WTC11 (cell line): ENCODE results near the gene P3H2. TPM values are rescaled to one million over a fixed set of nuclear protein-coding genes. Genes with fewer than 3 reads are reported as not detected.

Experiments
- ATAC-seq: fragments of 200-7000 bp; cut with Tn5 transposase; 2 replicates; pipeline ENCODE4 v1.10.0; 2021; ENCODE audit warnings: mild to moderate bottlenecking, moderate library complexity
- CTCF ChIA-PET: fragments of 300-600 bp; sonication (Branson Sonifier 250); formaldehyde crosslinking; loops from one replicate; lab custom pipeline; 2021; ENCODE audit warnings: antibody characterized with exemption; lab: Charles Lee
- POLR2A ChIA-PET: fragments of 350-600 bp; sonication (Branson Sonifier 250); formaldehyde crosslinking; loops from one replicate; lab custom pipeline; 2021; ENCODE audit warnings: antibody characterized with exemption; lab: Charles Lee
- DNase-seq: peaks from one replicate; pipeline ENCODE4 v3.0.0; 2021; ENCODE audit warnings: low spot score
- H3K27ac Mint-ChIP-seq: 2 replicates; pipeline ENCODE4 v1.8.0; 2021; ENCODE audit warnings: mixed read lengths
- H3K27me3 Mint-ChIP-seq: 2 replicates; pipeline ENCODE4 v1.8.0; 2021; ENCODE audit warnings: low read depth, mild to moderate bottlenecking, moderate library complexity, mixed read lengths
- H3K36me3 Mint-ChIP-seq: 2 replicates; pipeline ENCODE4 v1.8.0; 2021; ENCODE audit warnings: mixed read lengths
- H3K4me1 Mint-ChIP-seq: 2 replicates; pipeline ENCODE4 v1.8.0; 2022; ENCODE audit warnings: mixed read lengths
- H3K4me3 Mint-ChIP-seq: 2 replicates; pipeline ENCODE4 v1.8.0; 2021; ENCODE audit warnings: mild to moderate bottlenecking, moderate library complexity, mixed read lengths
- H3K9me3 Mint-ChIP-seq: 2 replicates; pipeline ENCODE4 v1.8.0; 2021; ENCODE audit warnings: mixed read lengths
- ATF2 ChIP-seq: sonication (generic); formaldehyde crosslinking; IDR thresholded peaks from 2 replicates; pipeline ENCODE4 v1.8.1; 2022; ENCODE audit warnings: low read depth, missing genetic modification reagents, borderline replicate concordance
- ATF6 ChIP-seq: sonication (generic); formaldehyde crosslinking; IDR thresholded peaks from 2 replicates; pipeline ENCODE4 v1.8.1; 2023; ENCODE audit warnings: mild to moderate bottlenecking, missing genetic modification reagents
- CDX4 ChIP-seq: fragments of 250-450 bp; sonication (Bioruptor Pico); IDR thresholded peaks from 2 replicates; pipeline ENCODE4 v1.9.0; 2021; ENCODE audit warnings: moderate library complexity, mild to moderate bottlenecking, inconsistent platforms, borderline replicate concordance
- CREM ChIP-seq: sonication (generic); formaldehyde crosslinking; IDR thresholded peaks from 2 replicates; pipeline ENCODE4 v1.8.1; 2022; ENCODE audit warnings: mild to moderate bottlenecking, missing genetic modification reagents, moderate library complexity
- ETV6 ChIP-seq: sonication (generic); formaldehyde crosslinking; IDR thresholded peaks from 2 replicates; pipeline ENCODE4 v1.8.1; 2022; ENCODE audit warnings: mild to moderate bottlenecking, missing genetic modification reagents
- FOXK1 ChIP-seq: sonication (generic); formaldehyde crosslinking; IDR thresholded peaks from 2 replicates; pipeline ENCODE4 v1.8.0; 2022; ENCODE audit warnings: mild to moderate bottlenecking, moderate library complexity, missing genetic modification reagents
- MYBL2 ChIP-seq: sonication (generic); formaldehyde crosslinking; IDR thresholded peaks from 2 replicates; pipeline ENCODE4 v1.8.1; 2023; ENCODE audit warnings: mild to moderate bottlenecking, moderate library complexity, missing genetic modification reagents
- NFE2L1 ChIP-seq: sonication (generic); formaldehyde crosslinking; IDR thresholded peaks from 2 replicates; pipeline ENCODE4 v1.8.1; 2023; ENCODE audit warnings: missing genetic modification reagents
- NR2C2 ChIP-seq: sonication (generic); formaldehyde crosslinking; IDR thresholded peaks from 2 replicates; pipeline ENCODE4 v1.8.0; 2022; ENCODE audit warnings: mild to moderate bottlenecking, missing genetic modification reagents
- PRDM15 ChIP-seq: sonication (generic); formaldehyde crosslinking; IDR thresholded peaks from 2 replicates; pipeline ENCODE4 v1.8.0; 2022; ENCODE audit warnings: missing genetic modification reagents
- PREB ChIP-seq: sonication (generic); formaldehyde crosslinking; IDR thresholded peaks from 2 replicates; pipeline ENCODE4 v1.8.1; 2022; ENCODE audit warnings: mild to moderate bottlenecking, missing genetic modification reagents, moderate library complexity, borderline replicate concordance
- RELA ChIP-seq: sonication (generic); formaldehyde crosslinking; IDR thresholded peaks from 2 replicates; pipeline ENCODE4 v1.8.1; 2022; ENCODE audit warnings: missing genetic modification reagents, mild to moderate bottlenecking, borderline replicate concordance
- SMAD3 ChIP-seq: sonication (generic); formaldehyde crosslinking; IDR thresholded peaks from 2 replicates; pipeline ENCODE4 v1.8.0; 2022; ENCODE audit warnings: missing genetic modification reagents, mild to moderate bottlenecking, borderline replicate concordance
- SP1 ChIP-seq: sonication (generic); formaldehyde crosslinking; conservative IDR thresholded peaks from 2 replicates; pipeline ENCODE4 v1.8.1; 2022; ENCODE audit warnings: missing genetic modification reagents
- TEAD1 ChIP-seq: sonication (generic); formaldehyde crosslinking; IDR thresholded peaks from 2 replicates; pipeline ENCODE4 v1.8.0; 2022; ENCODE audit warnings: mild to moderate bottlenecking, missing genetic modification reagents
- TEAD4 ChIP-seq: sonication (generic); formaldehyde crosslinking; IDR thresholded peaks from 2 replicates; pipeline ENCODE4 v1.8.0; 2022; ENCODE audit warnings: mild to moderate bottlenecking, missing genetic modification reagents
- TP53 ChIP-seq: sonication (generic); formaldehyde crosslinking; IDR thresholded peaks from 2 replicates; pipeline ENCODE4 v1.8.1; 2023; ENCODE audit warnings: mild to moderate bottlenecking, missing genetic modification reagents
- ZNF121 ChIP-seq: sonication (generic); formaldehyde crosslinking; IDR thresholded peaks from 2 replicates; pipeline ENCODE4 v1.8.0; 2023; ENCODE audit warnings: missing genetic modification reagents
- ZNF219 ChIP-seq: sonication (generic); formaldehyde crosslinking; IDR thresholded peaks from 2 replicates; pipeline ENCODE4 v1.8.0; 2023; ENCODE audit warnings: missing genetic modification reagents, mild to moderate bottlenecking, borderline replicate concordance
- ZNF232 ChIP-seq: sonication (generic); formaldehyde crosslinking; IDR thresholded peaks from 2 replicates; pipeline ENCODE4 v1.8.0; 2022; ENCODE audit warnings: mild to moderate bottlenecking, missing genetic modification reagents
- ZNF263 ChIP-seq: sonication (generic); formaldehyde crosslinking; IDR thresholded peaks from 2 replicates; pipeline ENCODE4 v1.8.1; 2022; ENCODE audit warnings: low read depth, mild to moderate bottlenecking, moderate library complexity, missing genetic modification reagents
- ZNF396 ChIP-seq: fragments of 250-450 bp; sonication (Bioruptor Pico); IDR thresholded peaks from 2 replicates; pipeline ENCODE4 v1.8.0; 2021; ENCODE audit warnings: mild to moderate bottlenecking, moderate library complexity, borderline replicate concordance
- ZNF416 ChIP-seq: fragments of 250-450 bp; sonication (Bioruptor Pico); IDR thresholded peaks from 2 replicates; pipeline ENCODE4 v1.9.0; 2021; ENCODE audit warnings: mild to moderate bottlenecking, inconsistent platforms
- total RNA-seq: library from RNA; stranded (reverse); gene quantifications from 3 replicates; pipeline ENCODE4 v1.2.3, GENCODE V29; 2021

The P3H2 gene
- total RNA-seq, 1 experiment from 2014 or later = 29.4 TPM

- no peaks in the 10 kb centered on the region for H3K9me3 Mint-ChIP-seq
- CTCF ChIA-PET = interaction anchor here (0.6 to 1.5 kb wide), 4 partner anchors 10 to 599 kb away, joined by 3 to 5 read pairs (median 3); no protein-coding TSS in a partner anchor
- no peak overlapping the region for H3K4me3 Mint-ChIP-seq
- H3K36me3 Mint-ChIP-seq = no peaks in the 10 kb centered on the region
- no peaks in the 10 kb centered on the region for H3K4me1 Mint-ChIP-seq
- no peaks in the 10 kb centered on the region for H3K27me3 Mint-ChIP-seq
- TF ChIP-seq TEAD4 (CRISPR knock-in tag) (no peak), FOXK1 (no peak), NR2C2 (no peak), PRDM15 (CRISPR knock-in tag) (no peak), ZNF416 (CRISPR knock-in tag) (no peak), MYBL2 (CRISPR knock-in tag) (no peak), PREB (no peak), TP53 (CRISPR knock-in tag) (no peak), ZNF219 (no peak), ZNF232 (no peak), SP1 (no peak), CREM (CRISPR knock-in tag) (no peak)
- TF ChIP-seq, all 79 proteins: peak for 0
- no peak overlapping the region for H3K27ac Mint-ChIP-seq
- POLR2A ChIA-PET = no interaction called here
- DNase-seq (no peak), ATAC-seq (no peak)
Measured at GRCh38 chr3:189953551-189953950, 167.1 kb downstream of the P3H2 start.

GRCh38 chr3:189952272-189952671 is 168.4 kb downstream of the P3H2 start:
- ChIA-PET CTCF (no interaction called here), POLR2A (no interaction called here)
- Mint-ChIP-seq H3K9me3 (no peaks in the 10 kb centered on the region), H3K27ac (no peak overlapping the region), H3K4me3 (no peak overlapping the region), H3K27me3 (no peaks in the 10 kb centered on the region)
- ATAC-seq (no peak), DNase-seq (no peak)
- no peak for TF ChIP-seq RELA (CRISPR knock-in tag)
- no peak for TF ChIP-seq CDX4
- no peak for TF ChIP-seq TEAD1 (CRISPR knock-in tag)
- TF ChIP-seq, all 79 proteins: peak for 0
- Mint-ChIP-seq H3K36me3 (no peaks in the 10 kb centered on the region), H3K4me1 (no peaks in the 10 kb centered on the region)

- CTCF ChIA-PET = interaction anchor here (0.5 to 4.4 kb wide), 10 partner anchors 9 to 677 kb away, joined by 3 to 42 read pairs (median 4); no protein-coding TSS in a partner anchor
- H3K27ac Mint-ChIP-seq = no peak overlapping the region
- H3K4me3 Mint-ChIP-seq = no peak overlapping the region
- peak; percentile 50; the same call in 1 of the 2 replicates for ATAC-seq
- no peaks in the 10 kb centered on the region for H3K27me3 Mint-ChIP-seq
- no peak for DNase-seq
- no peaks in the 10 kb centered on the region for H3K4me1 Mint-ChIP-seq
- H3K9me3 Mint-ChIP-seq = no peaks in the 10 kb centered on the region
- POLR2A ChIA-PET = no interaction called here
- no peaks in the 10 kb centered on the region for H3K36me3 Mint-ChIP-seq
- TF ChIP-seq CDX4 (no peak), NFE2L1 (CRISPR knock-in tag) (no peak), ZNF263 (CRISPR knock-in tag) (no peak), ZNF396 (no peak), ATF2 (CRISPR knock-in tag) (no peak), ATF6 (CRISPR knock-in tag) (no peak), SMAD3 (CRISPR knock-in tag) (no peak), ZNF121 (CRISPR knock-in tag) (no peak), ETV6 (no peak)
Measured at GRCh38 chr3:189950258-189950657, 170.4 kb downstream of the P3H2 start.
